Fibroblast of lung (primary cell): ENCODE data around the gene PRSS50. TPM values are rescaled to one million over a fixed set of nuclear protein-coding genes. Genes with fewer than 3 reads are reported as not detected.

ENCODE experiments used
- DNase-seq, 2 donors: peaks; one replicate each; pipeline versions ENCODE4 v3.0.0 to v3.0.0-alpha.2; 2010; ENCODE audit warnings: low read depth in 2 of 2
- H2AFZ ChIP-seq: 2 replicates; pipeline ENCODE4 v1.5.1; 2012; ENCODE audit warnings: low read length, control low read depth, inconsistent platforms
- H3K27ac ChIP-seq: 2 replicates; pipeline ENCODE4 v1.5.1; 2011; ENCODE audit warnings: low read length, control low read depth; ENCODE audit not compliant: insufficient read depth
- H3K27me3 ChIP-seq: 2 replicates; pipeline ENCODE4 v1.5.1; 2011; ENCODE audit warnings: mild to moderate bottlenecking, low read length; ENCODE audit not compliant: control insufficient read depth, insufficient read depth
- H3K36me3 ChIP-seq: 2 replicates; pipeline ENCODE4 v1.5.1; 2011; ENCODE audit warnings: low read length; ENCODE audit not compliant: control insufficient read depth, insufficient read depth
- H3K4me1 ChIP-seq: 2 replicates; pipeline ENCODE4 v1.5.1; 2011; ENCODE audit warnings: low read length; ENCODE audit not compliant: control insufficient read depth, insufficient read depth; ENCODE audit errors: extremely low read depth
- H3K4me2 ChIP-seq: 2 replicates; pipeline ENCODE4 v1.5.1; 2011; ENCODE audit warnings: low read length, control low read depth; ENCODE audit not compliant: insufficient read depth; ENCODE audit errors: extremely low read depth
- H3K4me3 ChIP-seq, 4 experiments: fragments of 200-600 bp in 1 of 4; sonication (generic) in 1 of 4; replicated peaks in 1 of 4; 2 replicates each; pipeline ENCODE4 v1.5.1; 2011 to 2016; ENCODE audit warnings: low read length in 4 of 4, low read depth in 3 of 4, mild to moderate bottlenecking in 3 of 4, control low read depth in 2 of 4, inconsistent platforms in 1 of 4, mixed read lengths in 1 of 4; ENCODE audit not compliant: insufficient read depth in 1 of 4; ENCODE audit errors: control extremely low read depth in 1 of 4
- H3K79me2 ChIP-seq: 2 replicates; pipeline ENCODE4 v1.5.1; 2012; ENCODE audit warnings: mild to moderate bottlenecking, low read length, inconsistent platforms; ENCODE audit not compliant: control insufficient read depth, insufficient read depth
- H3K9ac ChIP-seq: 2 replicates; pipeline ENCODE4 v1.5.1; 2011; ENCODE audit warnings: mild to moderate bottlenecking, low read length, control low read depth; ENCODE audit not compliant: insufficient read depth
- H3K9me3 ChIP-seq: 2 replicates; pipeline ENCODE4 v1.5.1; 2012; ENCODE audit warnings: low read depth, low read length; ENCODE audit not compliant: control insufficient read depth, insufficient read depth
- H4K20me1 ChIP-seq: 2 replicates; pipeline ENCODE4 v1.5.1; 2011; ENCODE audit warnings: low read length; ENCODE audit not compliant: control insufficient read depth, insufficient read depth; ENCODE audit errors: extremely low read depth
- CTCF ChIP-seq, 2 donors: IDR thresholded peaks in 1 of 2; conservative IDR thresholded peaks in 1 of 2; 1 replicate in 1 of 2; 2 replicates in 1 of 2; pipeline ENCODE4 v1.5.1; 2011 to 2012; ENCODE audit warnings: low read length in 2 of 2, control low read depth in 1 of 2, inconsistent platforms in 1 of 2, low read depth in 1 of 2, mild to moderate bottlenecking in 1 of 2
- EZH2 ChIP-seq: IDR thresholded peaks from 2 replicates; pipeline ENCODE4 v1.5.1; 2012; ENCODE audit warnings: low read length, control low read depth, mild to moderate bottlenecking; ENCODE audit errors: missing control alignments
- polyA plus RNA-seq, 2 donors: library from polyadenylated mRNA; depleted of rRNA in 1 of 2; stranded (reverse) in 1 of 2; unstranded in 1 of 2; fragments of >200 nt; gene quantifications; 2 replicates each; pipeline ENCODE4 v1.2.1, GENCODE V29; 2011 to 2012; ENCODE audit warnings: missing spikeins in 1 of 2
- total RNA-seq: library from RNA; depleted of rRNA; stranded (reverse); fragments of >200 nt; gene quantifications from 2 replicates; pipeline ENCODE4 v1.2.1, GENCODE V29; 2014

The PRSS50 gene
- total and polyA plus RNA-seq, 2 donors (not counting 1 experiment from before 2014, with no cell fraction given) = not detected

DNA sequence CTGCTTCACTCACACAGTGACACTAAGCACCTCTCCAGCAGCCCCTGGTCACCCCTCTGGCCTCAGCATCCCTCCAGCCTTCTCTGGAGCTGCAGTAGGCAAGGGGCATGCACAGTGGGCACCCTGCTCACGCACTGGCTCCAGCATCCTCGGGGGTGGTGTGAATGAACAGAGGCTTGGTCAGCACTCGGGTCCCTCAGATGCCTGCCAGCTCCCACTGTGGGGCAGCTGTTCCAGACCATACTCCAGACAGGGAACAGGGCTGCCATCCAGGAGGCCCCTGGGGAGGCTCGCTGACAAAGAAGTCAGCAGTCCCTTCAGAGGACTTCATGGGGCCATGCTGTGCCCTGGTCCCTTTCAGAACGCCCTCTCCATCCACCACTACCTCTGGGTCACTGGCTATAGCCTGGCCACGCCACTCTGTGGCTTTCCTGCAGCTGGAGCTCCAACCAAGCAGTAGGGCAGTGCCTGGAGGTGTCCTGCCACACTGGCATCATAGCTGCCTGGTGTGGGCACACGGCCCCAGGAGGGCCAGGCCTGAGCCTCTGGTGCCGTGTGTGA, 50.5 kb downstream of the PRSS50 start:
- no peaks in the 10 kb centered on the region for H3K27me3 ChIP-seq
- DNase-seq = no peak
- no peak overlapping the region for H3K4me2 ChIP-seq
- no peaks in the 10 kb centered on the region for H3K9me3 ChIP-seq
- H4K20me1 ChIP-seq = no peaks in the 10 kb centered on the region
- TF ChIP-seq EZH2 (no peak), CTCF (conservative IDR thresholded peaks at IDR 0.05 in 1 of 2, IDR thresholded peaks at IDR 0.05 in 1 of 2; ENCODE audit: low read depth in 1 of 2, low read length in 2 of 2) (no peak)
- no peak overlapping the region for H3K27ac ChIP-seq
- no peaks in the 10 kb centered on the region for H3K4me1 ChIP-seq
- H3K9ac ChIP-seq = no peak overlapping the region
- no peaks in the 10 kb centered on the region for H3K79me2 ChIP-seq
- no peak overlapping the region for H2AFZ ChIP-seq
- no peak overlapping the region for H3K4me3 ChIP-seq
- no peaks in the 10 kb centered on the region for H3K36me3 ChIP-seq

GRCh38 chr3:46666453-46666845, 51.2 kb downstream of the PRSS50 start:
- no peak for DNase-seq
- TF ChIP-seq EZH2 (no peak), CTCF (conservative IDR thresholded peaks at IDR 0.05 in 1 of 2, IDR thresholded peaks at IDR 0.05 in 1 of 2; ENCODE audit: low read depth in 1 of 2, low read length in 2 of 2) (no peak)
- Histone ChIP-seq H3K36me3 (no peaks in the 10 kb centered on the region), H4K20me1 (no peaks in the 10 kb centered on the region), H3K9me3 (no peaks in the 10 kb centered on the region), H2AFZ (no peak overlapping the region), H3K27me3 (no peaks in the 10 kb centered on the region), H3K9ac (no peak overlapping the region), H3K4me2 (no peak overlapping the region), H3K27ac (no peak overlapping the region), H3K79me2 (no peaks in the 10 kb centered on the region), H3K4me1 (no peaks in the 10 kb centered on the region), H3K4me3 (no peak overlapping the region)

DNA sequence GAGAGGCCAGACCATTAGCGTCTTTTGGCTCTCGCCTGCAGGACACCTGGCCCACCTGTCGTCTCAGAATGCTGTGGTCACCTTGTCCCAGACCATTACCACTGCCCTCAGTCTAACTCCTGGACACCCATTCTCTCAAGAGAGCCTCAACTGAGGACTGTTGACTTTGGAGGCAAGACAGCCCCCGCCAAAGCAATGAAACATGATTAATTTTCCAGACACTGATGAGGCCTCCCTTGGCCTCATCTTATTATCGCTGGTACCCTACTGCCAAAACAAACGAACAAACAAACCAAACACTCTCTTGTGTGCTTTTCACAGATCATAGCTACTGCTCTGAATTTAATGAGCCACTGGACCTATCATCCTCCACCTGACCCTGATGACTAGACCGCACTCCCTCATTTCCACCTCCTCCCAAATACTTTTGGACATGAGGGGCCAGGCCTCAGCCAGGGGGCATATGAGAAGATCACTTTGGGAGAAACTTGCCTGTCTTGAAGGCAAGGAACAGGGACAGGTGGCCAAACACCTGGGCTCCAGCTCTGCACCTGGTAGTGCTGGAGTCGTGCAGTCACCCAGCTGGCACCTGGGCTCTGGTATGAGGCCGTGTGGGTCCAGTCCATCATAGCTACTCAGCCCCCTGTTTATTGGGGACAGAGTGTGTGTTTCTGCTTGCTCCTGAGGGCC, 51.8 kb downstream of the PRSS50 start:
- Histone ChIP-seq H3K4me3 (no peak overlapping the region), H4K20me1 (no peaks in the 10 kb centered on the region), H3K27ac (no peak overlapping the region), H3K9ac (no peak overlapping the region), H3K4me1 (no peaks in the 10 kb centered on the region), H3K36me3 (no peaks in the 10 kb centered on the region), H3K4me2 (no peak overlapping the region), H3K9me3 (no peaks in the 10 kb centered on the region), H3K79me2 (no peaks in the 10 kb centered on the region), H2AFZ (no peak overlapping the region), H3K27me3 (no peaks in the 10 kb centered on the region)
- DNase-seq = no peak
- TF ChIP-seq CTCF (conservative IDR thresholded peaks at IDR 0.05 in 1 of 2, IDR thresholded peaks at IDR 0.05 in 1 of 2; ENCODE audit: low read depth in 1 of 2, low read length in 2 of 2) = no peak
- TF ChIP-seq EZH2 = no peak
